D721Med (cell line): Measurements from ENCODE around the gene IMPDH1.

Experiments
- DNase-seq: peaks from one replicate; pipeline ENCODE4 v3.0.0; 2011; ENCODE audit warnings: low spot score; ENCODE audit not compliant: insufficient read length
- FAIRE-seq: peaks from 2 replicates; lab custom pipeline; 2011; peaks lifted over from hg19 to GRCh38; lab: Jason Lieb, UNC
- TF ChIP-seq, protein P1 (sequence below): IDR thresholded peaks from 2 replicates; pipeline ENCODE4 v1.5.1; 2012; ENCODE audit warnings: mild to moderate bottlenecking, control low read depth; ENCODE audit not compliant: insufficient read depth; ENCODE audit errors: missing control alignments

Gene IMPDH1

DNA sequence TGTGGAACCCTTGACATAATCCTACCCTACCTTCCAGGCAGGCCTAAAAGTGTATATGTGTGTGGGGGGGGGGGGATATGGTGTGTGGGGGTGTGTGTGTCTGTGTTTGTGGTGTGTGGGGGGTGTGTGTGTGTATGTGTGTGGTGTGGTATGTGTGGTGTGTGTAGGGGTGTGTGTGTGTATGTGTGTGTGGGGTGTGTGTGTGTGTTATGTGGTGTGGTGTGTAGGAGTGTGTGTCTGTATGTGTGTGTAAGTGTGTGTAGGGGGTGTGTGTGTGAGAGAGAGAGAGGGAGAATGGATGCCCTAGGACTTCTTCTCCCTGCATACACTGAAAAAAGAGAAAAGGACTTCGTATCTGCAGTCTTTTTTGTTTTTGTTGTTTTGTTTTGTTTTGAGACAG, 12.3 kb upstream of the IMPDH1 start:
- TF ChIP-seq, protein P1, sequence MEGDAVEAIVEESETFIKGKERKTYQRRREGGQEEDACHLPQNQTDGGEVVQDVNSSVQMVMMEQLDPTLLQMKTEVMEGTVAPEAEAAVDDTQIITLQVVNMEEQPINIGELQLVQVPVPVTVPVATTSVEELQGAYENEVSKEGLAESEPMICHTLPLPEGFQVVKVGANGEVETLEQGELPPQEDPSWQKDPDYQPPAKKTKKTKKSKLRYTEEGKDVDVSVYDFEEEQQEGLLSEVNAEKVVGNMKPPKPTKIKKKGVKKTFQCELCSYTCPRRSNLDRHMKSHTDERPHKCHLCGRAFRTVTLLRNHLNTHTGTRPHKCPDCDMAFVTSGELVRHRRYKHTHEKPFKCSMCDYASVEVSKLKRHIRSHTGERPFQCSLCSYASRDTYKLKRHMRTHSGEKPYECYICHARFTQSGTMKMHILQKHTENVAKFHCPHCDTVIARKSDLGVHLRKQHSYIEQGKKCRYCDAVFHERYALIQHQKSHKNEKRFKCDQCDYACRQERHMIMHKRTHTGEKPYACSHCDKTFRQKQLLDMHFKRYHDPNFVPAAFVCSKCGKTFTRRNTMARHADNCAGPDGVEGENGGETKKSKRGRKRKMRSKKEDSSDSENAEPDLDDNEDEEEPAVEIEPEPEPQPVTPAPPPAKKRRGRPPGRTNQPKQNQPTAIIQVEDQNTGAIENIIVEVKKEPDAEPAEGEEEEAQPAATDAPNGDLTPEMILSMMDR = no peak
- FAIRE-seq = no peak
- no peak for DNase-seq

- no peak for FAIRE-seq
Measured at GRCh38 chr7:128421384-128421783, 11.6 kb upstream of the IMPDH1 start.

GRCh38 chr7:128420773-128421172, 11.0 kb upstream of the IMPDH1 start:
- FAIRE-seq (no peak), DNase-seq (no peak)
- TF ChIP-seq, protein P1 = no peak

More at GRCh38 chr7:128421384-128421783, 11.6 kb upstream of the IMPDH1 start:
- TF ChIP-seq, protein P1 = no peak
- no peak for DNase-seq

DNA sequence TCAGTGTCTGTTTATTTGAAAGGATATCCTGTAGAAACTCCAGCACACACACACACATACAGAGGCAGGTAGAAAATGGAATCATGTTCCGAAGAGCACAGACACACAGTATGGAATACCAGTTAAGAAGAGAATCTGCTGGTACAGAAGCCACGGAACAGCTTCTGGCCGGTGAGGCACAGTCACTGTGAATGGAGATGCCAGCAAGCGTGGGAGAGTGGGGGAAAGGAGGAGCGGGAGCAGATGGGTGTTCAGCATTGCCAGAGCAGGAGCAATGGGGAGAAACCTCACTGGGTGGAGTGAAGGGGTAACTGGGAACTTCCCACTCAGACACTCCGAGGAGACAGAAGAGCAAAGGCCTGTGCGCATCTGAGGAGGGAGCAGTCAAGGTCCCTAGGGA, 9.5 kb upstream of the IMPDH1 start:
- no peak for FAIRE-seq
- no peak for DNase-seq

GRCh38 chr7:128417071-128417470, 7.3 kb upstream of the IMPDH1 start:
- TF ChIP-seq, protein P1 = no peak
- FAIRE-seq = no peak
- no peak for DNase-seq

More for the DNA sequence above, 9.5 kb upstream of the IMPDH1 start:
- TF ChIP-seq, protein P1 = no peak

DNA sequence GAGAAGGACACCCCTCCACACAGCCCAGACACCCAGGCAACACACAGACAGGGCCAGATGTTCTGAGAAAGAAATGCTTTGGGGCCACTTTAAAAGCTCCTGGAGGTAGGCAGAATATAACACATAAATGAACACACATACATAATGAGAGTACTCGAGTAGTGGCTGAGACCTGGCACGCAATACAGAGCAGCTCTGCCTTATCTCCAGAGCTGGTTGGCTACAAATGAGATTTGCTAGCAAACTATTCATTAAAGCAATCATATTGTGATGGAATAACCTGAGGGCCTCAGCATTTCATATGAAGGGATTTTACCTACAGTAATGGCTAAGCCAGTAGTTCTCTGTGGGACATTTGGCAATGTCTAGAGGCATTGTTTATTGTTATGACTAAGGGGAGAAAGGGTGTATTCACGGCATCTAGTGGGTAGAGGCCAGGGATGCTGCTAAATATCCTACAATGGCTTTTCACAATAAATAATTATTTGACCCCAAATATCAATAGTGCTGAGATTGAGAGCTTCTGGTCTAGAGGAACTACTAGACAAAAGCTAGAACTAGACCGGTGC, 5.5 kb upstream of the IMPDH1 start:
- DNase-seq (no peak), FAIRE-seq (no peak)
- TF ChIP-seq, protein P1 = no peak

DNA sequence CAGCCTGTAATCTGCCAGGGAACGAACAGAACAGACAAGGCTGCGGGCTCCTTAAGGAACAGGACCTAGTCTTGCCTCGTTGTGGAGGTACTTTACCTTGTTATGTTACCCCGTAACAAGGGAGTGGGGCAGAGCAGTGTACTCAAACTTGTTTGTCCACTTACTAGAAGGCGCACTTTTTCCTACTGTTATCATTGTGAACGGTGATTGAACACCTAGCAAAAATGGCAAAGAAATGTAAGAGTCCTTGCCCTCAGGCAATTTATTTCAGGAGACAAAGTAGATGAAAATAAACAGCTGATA, 620 bp upstream of the IMPDH1 start:
- TF ChIP-seq, protein P1 = no peak
- FAIRE-seq (no peak), DNase-seq (no peak)
